ENCODE measurements around the gene CHGA. TPM values are rescaled to one million over a fixed set of nuclear protein-coding genes. Genes with fewer than 3 reads are reported as not detected.

Gene CHGA
- total and polyA plus RNA-seq, 2 donors (not counting 1 experiment from before 2014, with no cell fraction given): not detected

DNA sequence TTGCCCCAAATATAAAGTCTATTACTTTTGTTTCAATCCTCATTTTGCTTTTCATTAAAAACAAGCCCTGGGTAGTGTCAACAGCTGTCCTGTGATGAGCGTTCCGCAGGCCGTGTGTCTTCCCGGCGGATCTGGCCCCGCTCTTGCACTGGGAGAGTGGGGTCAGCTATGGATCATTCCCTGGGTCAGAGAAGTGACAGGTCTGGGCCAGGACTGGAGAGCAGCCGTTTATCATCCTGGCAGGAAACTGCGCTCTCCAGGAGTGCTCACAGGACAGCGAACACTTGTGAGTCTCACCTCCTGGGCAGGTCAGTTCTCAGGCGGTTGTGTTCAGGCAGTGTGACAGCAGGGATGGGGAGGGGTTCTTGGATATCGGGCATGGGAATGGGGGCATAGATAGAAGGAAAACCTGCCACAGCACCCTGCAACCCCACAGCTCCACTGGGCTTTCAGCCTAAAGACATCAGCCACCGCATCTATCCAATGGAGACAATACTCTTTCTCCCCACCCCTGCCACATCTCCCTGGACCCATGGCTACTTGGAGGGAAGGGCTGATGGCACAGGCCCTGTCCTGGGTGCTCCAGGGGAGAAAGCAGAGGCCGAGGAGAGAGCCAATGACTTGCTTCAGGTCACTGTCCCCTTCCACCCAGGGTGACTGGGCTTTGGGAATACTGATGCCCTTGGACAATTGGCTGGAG is 47.8 kb upstream of the CHGA start:
- intact Hi-C loops (cut with micrococcal nuclease): no loop called here

DNA sequence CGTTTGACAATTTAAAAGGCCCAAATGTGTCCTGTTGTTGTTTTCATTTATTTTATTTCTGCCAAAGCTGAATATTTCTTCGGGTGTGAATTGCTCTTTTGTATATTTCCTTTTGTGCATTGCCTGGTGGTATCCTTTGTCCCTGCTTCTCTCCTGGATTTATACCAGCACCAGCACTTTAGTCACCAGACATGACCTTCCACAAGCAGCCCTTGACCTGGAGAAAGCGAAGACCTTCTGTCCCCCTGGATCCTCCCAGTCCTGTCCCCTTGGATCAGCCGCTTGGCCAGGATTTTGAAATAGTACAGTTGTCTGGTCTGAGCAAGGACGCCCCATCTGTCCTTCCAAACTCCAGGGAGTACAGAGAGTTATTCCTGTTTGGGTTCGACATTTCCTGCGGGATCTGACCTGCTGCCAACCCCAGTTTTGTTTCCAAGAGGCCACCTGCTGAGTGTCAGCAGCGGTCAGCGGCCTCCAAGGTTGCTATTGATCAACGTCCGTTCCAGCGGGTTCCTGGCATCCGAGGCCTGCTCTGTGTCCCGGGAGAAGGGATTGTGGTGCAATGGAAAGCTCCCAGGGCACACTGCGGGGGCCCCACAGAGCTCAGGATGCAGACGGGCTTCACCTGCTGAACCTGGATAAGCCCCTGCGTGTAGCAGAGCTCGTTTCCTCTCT is 45.1 kb upstream of the CHGA start:
- intact Hi-C loops (cut with micrococcal nuclease): no loop called here
- H3K79me2 ChIP-seq (ENCODE audit: control insufficient read depth, insufficient read depth, low read length): no peaks in the 10 kb centered on the region
- no peaks in the 10 kb centered on the region for H3K4me1 ChIP-seq (ENCODE audit: control insufficient read depth in 2 of 2, insufficient read depth in 2 of 2, low read length in 2 of 2)
- H3K27ac ChIP-seq (ENCODE audit: low read length in 2 of 2): no peak overlapping the region
- ATAC-seq (ENCODE audit: low read depth) (no peak), DNase-seq (no peak)
- TF ChIP-seq, protein P1, sequence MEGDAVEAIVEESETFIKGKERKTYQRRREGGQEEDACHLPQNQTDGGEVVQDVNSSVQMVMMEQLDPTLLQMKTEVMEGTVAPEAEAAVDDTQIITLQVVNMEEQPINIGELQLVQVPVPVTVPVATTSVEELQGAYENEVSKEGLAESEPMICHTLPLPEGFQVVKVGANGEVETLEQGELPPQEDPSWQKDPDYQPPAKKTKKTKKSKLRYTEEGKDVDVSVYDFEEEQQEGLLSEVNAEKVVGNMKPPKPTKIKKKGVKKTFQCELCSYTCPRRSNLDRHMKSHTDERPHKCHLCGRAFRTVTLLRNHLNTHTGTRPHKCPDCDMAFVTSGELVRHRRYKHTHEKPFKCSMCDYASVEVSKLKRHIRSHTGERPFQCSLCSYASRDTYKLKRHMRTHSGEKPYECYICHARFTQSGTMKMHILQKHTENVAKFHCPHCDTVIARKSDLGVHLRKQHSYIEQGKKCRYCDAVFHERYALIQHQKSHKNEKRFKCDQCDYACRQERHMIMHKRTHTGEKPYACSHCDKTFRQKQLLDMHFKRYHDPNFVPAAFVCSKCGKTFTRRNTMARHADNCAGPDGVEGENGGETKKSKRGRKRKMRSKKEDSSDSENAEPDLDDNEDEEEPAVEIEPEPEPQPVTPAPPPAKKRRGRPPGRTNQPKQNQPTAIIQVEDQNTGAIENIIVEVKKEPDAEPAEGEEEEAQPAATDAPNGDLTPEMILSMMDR (IDR thresholded peaks at IDR 0.05): no peak
- no peak for TF ChIP-seq EZH2 (IDR thresholded peaks at IDR 0.05; ENCODE audit: borderline replicate concordance, insufficient read depth, low read depth, low read length, poor library complexity, severe bottlenecking)
- no peak overlapping the region for H3K4me3 Mint-ChIP-seq
- H3K4me2 ChIP-seq (replicated peaks; ENCODE audit: low read depth, low read length, poor library complexity, severe bottlenecking): no peak overlapping the region
- no peaks in the 10 kb centered on the region for H3K9me3 ChIP-seq (ENCODE audit: control extremely low read depth in 1 of 3, control insufficient read depth in 2 of 3, insufficient read depth in 1 of 3, low read length in 2 of 3)
- ChIA-PET CTCF (no interaction called here), POLR2A (no interaction called here)
- peaks cover 2% of the 10 kb centered on the region for H3K9me3 Mint-ChIP-seq (ENCODE audit: insufficient read depth)
- no peak overlapping the region for H3K4me3 ChIP-seq (ENCODE audit: control extremely low read depth in 1 of 5, extremely low read depth in 1 of 5, insufficient read depth in 1 of 5, low read depth in 2 of 5, low read length in 4 of 5)
- no peaks in the 10 kb centered on the region for H4K20me1 ChIP-seq (ENCODE audit: control insufficient read depth, insufficient read depth, low read length, poor library complexity, severe bottlenecking)
- no peak overlapping the region for H3K9ac ChIP-seq (ENCODE audit: low read length)
- no peaks in the 10 kb centered on the region for H3K36me3 ChIP-seq (replicated peaks in 1 of 2; ENCODE audit: control extremely low read depth in 1 of 2, control insufficient read depth in 1 of 2, extremely low read depth in 1 of 2, insufficient read depth in 2 of 2, low read length in 1 of 2)
- 58% methylated on average over 13 of the region's 18 CpGs for WGBS (ENCODE audit: insufficient coverage)
- peaks cover 0 to 12% (median 3%) of the 10 kb centered on the region in 4 experiments for H3K27me3 ChIP-seq (replicated peaks in 1 of 4; ENCODE audit: control extremely low read depth in 1 of 4, control insufficient read depth in 3 of 4, insufficient read depth in 4 of 4, low read length in 3 of 4)
- no peak overlapping the region for H3K27ac Mint-ChIP-seq
- no peak overlapping the region for H2AFZ ChIP-seq (ENCODE audit: insufficient read depth, low read depth, low read length, poor library complexity, severe bottlenecking)
- peaks cover 40% of the 10 kb centered on the region for H3K27me3 Mint-ChIP-seq
- no peaks in the 10 kb centered on the region for H3K4me1 Mint-ChIP-seq

More for the DNA sequence above, 47.8 kb upstream of the CHGA start:
- TF ChIP-seq, protein P1 (IDR thresholded peaks at IDR 0.05): no peak
- no peak for TF ChIP-seq EZH2 (IDR thresholded peaks at IDR 0.05; ENCODE audit: borderline replicate concordance, insufficient read depth, low read depth, low read length, poor library complexity, severe bottlenecking)
- no peak overlapping the region for H3K9ac ChIP-seq (ENCODE audit: low read length)
- Mint-ChIP-seq H3K27me3 (peaks cover 29% of the 10 kb centered on the region), H3K4me3 (no peak overlapping the region), H3K27ac (no peak overlapping the region), H3K9me3 (ENCODE audit: insufficient read depth) (no peaks in the 10 kb centered on the region), H3K4me1 (no peaks in the 10 kb centered on the region)
- H3K4me1 ChIP-seq (ENCODE audit: control insufficient read depth in 2 of 2, insufficient read depth in 2 of 2, low read length in 2 of 2): no peaks in the 10 kb centered on the region
- no peak overlapping the region for H3K4me3 ChIP-seq (ENCODE audit: control extremely low read depth in 1 of 5, extremely low read depth in 1 of 5, insufficient read depth in 1 of 5, low read depth in 2 of 5, low read length in 4 of 5)
- no peak for ATAC-seq (ENCODE audit: low read depth)
- ChIA-PET CTCF (no interaction called here), POLR2A (no interaction called here)
- no peak for DNase-seq
- H3K9me3 ChIP-seq (ENCODE audit: control extremely low read depth in 1 of 3, control insufficient read depth in 2 of 3, insufficient read depth in 1 of 3, low read length in 2 of 3): no peaks in the 10 kb centered on the region
- no peaks in the 10 kb centered on the region for H3K79me2 ChIP-seq (ENCODE audit: control insufficient read depth, insufficient read depth, low read length)
- H3K27ac ChIP-seq (ENCODE audit: low read length in 2 of 2): no peak overlapping the region
- WGBS (ENCODE audit: insufficient coverage): 74% methylated on average over 9 of the region's 13 CpGs
- H3K36me3 ChIP-seq (replicated peaks in 1 of 2; ENCODE audit: control extremely low read depth in 1 of 2, control insufficient read depth in 1 of 2, extremely low read depth in 1 of 2, insufficient read depth in 2 of 2, low read length in 1 of 2): no peaks in the 10 kb centered on the region
- H4K20me1 ChIP-seq (ENCODE audit: control insufficient read depth, insufficient read depth, low read length, poor library complexity, severe bottlenecking): no peaks in the 10 kb centered on the region
- H2AFZ ChIP-seq (ENCODE audit: insufficient read depth, low read depth, low read length, poor library complexity, severe bottlenecking): no peak overlapping the region
- H3K27me3 ChIP-seq (replicated peaks in 1 of 4; ENCODE audit: control extremely low read depth in 1 of 4, control insufficient read depth in 3 of 4, insufficient read depth in 4 of 4, low read length in 3 of 4): no peaks in the 10 kb centered on the region
- H3K4me2 ChIP-seq (replicated peaks; ENCODE audit: low read depth, low read length, poor library complexity, severe bottlenecking): no peak overlapping the region

Data from B cell (primary cell).